GM12878 (cell line): ENCODE results near the gene MAST3. TPM values are rescaled to one million over a fixed set of nuclear protein-coding genes. Genes with fewer than 3 reads are reported as not detected.

Source experiments
- BCL11A ChIP-seq: IDR thresholded peaks from 2 replicates; pipeline ENCODE4 v1.6.1; 2011; ENCODE audit warnings: low read depth, low read length
- BRCA1 ChIP-seq: IDR thresholded peaks from 2 replicates; pipeline ENCODE4 v1.6.1; 2011; ENCODE audit warnings: low read depth, low read length, improper control_type of control experiment
- CUX1 ChIP-seq: IDR thresholded peaks from 2 replicates; pipeline ENCODE4 v1.6.1; 2012; ENCODE audit warnings: improper control_type of control experiment, low read depth, low read length; ENCODE audit not compliant: insufficient replicate concordance
- IKZF1 ChIP-seq: fragments of 450-650 bp; conservative IDR thresholded peaks from 2 replicates; pipeline ENCODE4 v1.6.1; 2017; ENCODE audit warnings: antibody characterized with exemption, mild to moderate bottlenecking
- POLR2AphosphoS2 ChIP-seq: IDR thresholded peaks from 2 replicates; pipeline ENCODE4 v1.6.1; 2011; ENCODE audit warnings: low read depth, mild to moderate bottlenecking, low read length, improper control_type of control experiment, moderate library complexity
- RB1 ChIP-seq: fragments of 450-650 bp; formaldehyde crosslinking; IDR thresholded peaks from 2 replicates; pipeline ENCODE4 v1.6.1; 2017; ENCODE audit warnings: mild to moderate bottlenecking, borderline replicate concordance
- TCF12 ChIP-seq: IDR thresholded peaks from 2 replicates; pipeline ENCODE4 v1.6.1; 2011; ENCODE audit warnings: low read depth, mild to moderate bottlenecking, low read length
- ZNF24 ChIP-seq: fragments of 450-650 bp; IDR thresholded peaks from 2 replicates; pipeline ENCODE4 v1.6.1; 2017; ENCODE audit warnings: antibody characterized with exemption, mild to moderate bottlenecking
- polyA plus RNA-seq, 11 experiments: library from polyadenylated mRNA; depleted of rRNA in 4 of 11; unstranded in 6 of 11; stranded (reverse) in 5 of 11; fragments of >200 nt; fragmentation: Nextera tagmentation in 4 of 11; fragmentation: Illumina TruSeq in 1 of 11; extraction: Ambion mirVana in 4 of 11; extraction: Trizol in 1 of 11; gene quantifications; 1 replicate in 1 of 11; 2 replicates in 10 of 11; pipeline versions ENCODE4 v1.2.1 to v1.2.3, GENCODE V29; 2011 to 2016; ENCODE audit warnings: inconsistent platforms in 2 of 11, missing spikeins in 2 of 11, low read depth in 1 of 11
- total RNA-seq, 4 experiments: library from RNA; depleted of rRNA in 3 of 4; stranded (reverse); fragments of >200 nt in 3 of 4; fragmentation: Illumina TruSeq in 1 of 4; extraction: Trizol in 1 of 4; gene quantifications; 2 replicates each; pipeline versions ENCODE4 v1.2.1 to v1.2.3, GENCODE V29; 2013 to 2021

The MAST3 gene
- total and polyA plus RNA-seq, 10 of the 15 experiments (the other 5 are each of a cell fraction or from before 2014, with no cell fraction given): 3.0 to 22.2 (median 7.5) TPM

GRCh38 chr19:18173054-18173571 lies 75.5 kb downstream of the MAST3 start (continued):
- no peak for TF ChIP-seq BRCA1
- TF ChIP-seq POLR2AphosphoS2: no peak
- no peak for TF ChIP-seq CUX1
- no peak for TF ChIP-seq IKZF1
- 0 out of 2 replicates have a peak, but pooled peaks have one; percentile 41 for TF ChIP-seq BCL11A
- TF ChIP-seq TCF12: 0 out of 2 replicates have a peak, but pooled peaks have one; percentile 51
- TF ChIP-seq ZNF24: no peak
- no peak for TF ChIP-seq RB1
